ENCODE measurements around the gene SURF2. TPM values are rescaled to one million over a fixed set of nuclear protein-coding genes. Genes with fewer than 3 reads are reported as not detected.

SURF2 gene
- total and polyA plus RNA-seq, 2 donors (not counting 3 experiments of a cell fraction or from before 2014, with no cell fraction given): 10.6 to 14.2 TPM

- H3K9me3 ChIP-seq (replicated peaks; ENCODE audit: control insufficient read depth, insufficient read depth, low read length): no peaks in the 10 kb centered on the region
- no peak overlapping the region for H3K9ac ChIP-seq (replicated peaks; ENCODE audit: extremely low read depth, insufficient read depth, low read length)
- peaks cover 0 to 2% of the 10 kb centered on the region in 2 experiments for H3K27me3 ChIP-seq (ENCODE audit: control insufficient read depth in 2 of 2, insufficient read depth in 2 of 2, low read length in 2 of 2)
- dilution Hi-C loops (cut with MboI; ENCODE audit: extremely low pct_ligation_motif_present, low sequenced_read_pairs): no loop called here
- H3K36me3 ChIP-seq (ENCODE audit: control insufficient read depth in 2 of 2, extremely low read depth in 1 of 2, insufficient read depth in 2 of 2, low read length in 2 of 2): no peaks in the 10 kb centered on the region
- DNase-seq (ENCODE audit: low read depth, low spot score): no peak
- TF ChIP-seq JUN (IDR thresholded peaks at IDR 0.05; ENCODE audit: borderline replicate concordance, insufficient read depth, insufficient read length, low read depth): no peak
- no peak for TF ChIP-seq POLR2AphosphoS5 (IDR thresholded peaks at IDR 0.05; ENCODE audit: insufficient read depth, low read depth, low read length)
- TF ChIP-seq EZH2 (IDR thresholded peaks at IDR 0.05; ENCODE audit: borderline replicate concordance, low read depth, low read length, severe bottlenecking): no peak
- TF ChIP-seq MYC (IDR thresholded peaks at IDR 0.05; ENCODE audit: low read depth, low read length): no peak
- TF ChIP-seq CTCF (IDR thresholded peaks at IDR 0.05; ENCODE audit: extremely low read depth in 1 of 2, insufficient read depth in 1 of 2, low read depth in 1 of 2, low read length in 2 of 2): no peak
- TF ChIP-seq FOS (IDR thresholded peaks at IDR 0.05; ENCODE audit: borderline replicate concordance, insufficient read depth, low read length): no peak
- TF ChIP-seq MAX (IDR thresholded peaks at IDR 0.05; ENCODE audit: insufficient read depth, insufficient read length): no peak
- TF ChIP-seq GATA2 (IDR thresholded peaks at IDR 0.05; ENCODE audit: insufficient read depth, insufficient read length, low read depth, low read length): no peak
- no peak for TF ChIP-seq POLR2A (IDR thresholded peaks at IDR 0.05; ENCODE audit: low read depth, low read length)
- H3K9me1 ChIP-seq (replicated peaks; ENCODE audit: control insufficient read depth, extremely low read depth, insufficient read depth, low read length): no peaks in the 10 kb centered on the region
- no peak overlapping the region for H3K27ac ChIP-seq (ENCODE audit: insufficient read depth, low read depth, low read length)
- H3K4me3 ChIP-seq (replicated peaks in 1 of 3; ENCODE audit: insufficient read depth in 1 of 3, low read depth in 1 of 3, low read length in 3 of 3): no peak overlapping the region
- H3K79me2 ChIP-seq (ENCODE audit: control insufficient read depth, insufficient read depth, low read length): no peaks in the 10 kb centered on the region
- FAIRE-seq: no peak
- H2AFZ ChIP-seq (ENCODE audit: low read depth, low read length): no peak overlapping the region
- no peaks in the 10 kb centered on the region for H3K4me1 ChIP-seq (ENCODE audit: control insufficient read depth, extremely low read depth, insufficient read depth, low read length)
- no TSS peak for BruUV-seq (replicated peaks)
- intact Hi-C loops (cut with micrococcal nuclease): no loop called here
- no peaks in the 10 kb centered on the region for H4K20me1 ChIP-seq (replicated peaks; ENCODE audit: control insufficient read depth, extremely low read depth, insufficient read depth, low read length)
- H3K4me2 ChIP-seq (ENCODE audit: insufficient read depth, low read length): no peak overlapping the region
- POLR2A ChIA-PET: no interaction called here
- CTCF ChIA-PET: interaction anchor here (1.2 to 2.1 kb wide), 3 partner anchors 23 to 122 kb away, joined by 5 to 7 read pairs (median 6); no protein-coding TSS in a partner anchor
Observed at GRCh38 chr9:133307301-133307700, 49.0 kb upstream of the SURF2 start.
